Measurements from ENCODE around the gene GSTA1. TPM values are rescaled to one million over a fixed set of nuclear protein-coding genes. Genes with fewer than 3 reads are reported as not detected.
"Not testable (repeated sequence)": the region's sequence is repeated elsewhere in the genome, so short reads cannot be mapped to it uniquely, and the experiment has no call there.

Gene GSTA1
- total and polyA plus RNA-seq, 2 experiments from 2014 or later = 0.67 TPM; not detected in 1

DNA sequence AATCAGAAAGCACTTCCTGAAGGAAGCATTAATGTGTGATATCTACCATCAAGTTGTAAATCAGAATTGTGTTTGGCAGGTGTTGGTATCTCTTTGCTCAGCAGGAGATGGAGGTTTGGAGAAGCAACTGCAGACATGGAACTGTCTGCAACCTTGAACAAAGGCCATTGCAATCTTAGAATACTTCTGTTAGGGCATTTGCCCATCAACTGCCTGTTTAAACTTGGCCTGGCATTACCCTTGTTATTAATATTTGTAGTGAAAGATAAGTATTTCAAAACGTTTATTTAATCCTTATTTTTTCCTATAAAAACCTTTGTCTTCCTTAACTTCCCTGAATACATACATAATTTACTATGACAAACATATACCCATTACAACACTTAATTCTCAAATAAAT lies 22.9 kb upstream of the GSTA1 start:
- TF ChIP-seq, protein P1, sequence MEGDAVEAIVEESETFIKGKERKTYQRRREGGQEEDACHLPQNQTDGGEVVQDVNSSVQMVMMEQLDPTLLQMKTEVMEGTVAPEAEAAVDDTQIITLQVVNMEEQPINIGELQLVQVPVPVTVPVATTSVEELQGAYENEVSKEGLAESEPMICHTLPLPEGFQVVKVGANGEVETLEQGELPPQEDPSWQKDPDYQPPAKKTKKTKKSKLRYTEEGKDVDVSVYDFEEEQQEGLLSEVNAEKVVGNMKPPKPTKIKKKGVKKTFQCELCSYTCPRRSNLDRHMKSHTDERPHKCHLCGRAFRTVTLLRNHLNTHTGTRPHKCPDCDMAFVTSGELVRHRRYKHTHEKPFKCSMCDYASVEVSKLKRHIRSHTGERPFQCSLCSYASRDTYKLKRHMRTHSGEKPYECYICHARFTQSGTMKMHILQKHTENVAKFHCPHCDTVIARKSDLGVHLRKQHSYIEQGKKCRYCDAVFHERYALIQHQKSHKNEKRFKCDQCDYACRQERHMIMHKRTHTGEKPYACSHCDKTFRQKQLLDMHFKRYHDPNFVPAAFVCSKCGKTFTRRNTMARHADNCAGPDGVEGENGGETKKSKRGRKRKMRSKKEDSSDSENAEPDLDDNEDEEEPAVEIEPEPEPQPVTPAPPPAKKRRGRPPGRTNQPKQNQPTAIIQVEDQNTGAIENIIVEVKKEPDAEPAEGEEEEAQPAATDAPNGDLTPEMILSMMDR (IDR thresholded peaks at IDR 0.05; ENCODE audit: low read depth, low read length) = no peak
- H3K4me3 ChIP-seq = no peak overlapping the region
- no peaks in the 10 kb centered on the region for H3K9me3 ChIP-seq (ENCODE audit: low read depth)
- H3K27me3 ChIP-seq = no peaks in the 10 kb centered on the region
- no peaks in the 10 kb centered on the region for H3K36me3 ChIP-seq
- no peaks in the 10 kb centered on the region for H3K4me1 ChIP-seq (ENCODE audit: low read depth)
- no peak overlapping the region for H3K27ac ChIP-seq
- no peak for DNase-seq (ENCODE audit: low read depth in 1 of 2, low spot score in 1 of 2)

DNA sequence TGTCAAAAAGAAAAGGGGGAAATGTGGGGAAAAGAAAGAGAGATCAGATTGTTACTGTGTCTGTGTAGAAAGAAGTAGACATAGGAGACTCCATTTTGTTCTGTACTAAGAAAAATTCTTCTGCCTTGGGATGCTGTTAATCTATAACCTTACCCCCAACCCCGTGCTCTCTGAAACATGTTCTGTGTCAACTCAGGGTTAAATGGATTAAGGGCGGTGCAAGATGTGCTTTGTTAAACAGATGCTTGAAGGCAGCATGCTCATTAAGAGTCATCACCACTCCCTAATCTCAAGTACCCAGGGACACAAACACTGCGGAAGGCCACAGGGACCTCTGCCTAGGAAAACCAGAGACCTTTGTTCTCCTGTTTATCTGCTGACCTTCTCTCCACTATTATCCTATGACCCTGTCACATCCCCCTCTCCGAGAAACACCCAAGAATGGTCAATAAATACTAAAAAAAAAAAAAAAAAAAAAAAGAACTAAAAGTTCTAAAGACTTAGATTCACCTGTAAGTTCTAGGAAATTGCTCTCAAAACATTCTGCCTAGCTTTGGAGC lies 22.4 kb upstream of the GSTA1 start:
- not testable (repeated sequence) for H3K4me3 ChIP-seq; H3K4me1 ChIP-seq (ENCODE audit: low read depth); DNase-seq (ENCODE audit: low read depth in 1 of 2, low spot score in 1 of 2); H3K27ac ChIP-seq; H3K36me3 ChIP-seq; H3K9me3 ChIP-seq (ENCODE audit: low read depth); H3K27me3 ChIP-seq

DNA sequence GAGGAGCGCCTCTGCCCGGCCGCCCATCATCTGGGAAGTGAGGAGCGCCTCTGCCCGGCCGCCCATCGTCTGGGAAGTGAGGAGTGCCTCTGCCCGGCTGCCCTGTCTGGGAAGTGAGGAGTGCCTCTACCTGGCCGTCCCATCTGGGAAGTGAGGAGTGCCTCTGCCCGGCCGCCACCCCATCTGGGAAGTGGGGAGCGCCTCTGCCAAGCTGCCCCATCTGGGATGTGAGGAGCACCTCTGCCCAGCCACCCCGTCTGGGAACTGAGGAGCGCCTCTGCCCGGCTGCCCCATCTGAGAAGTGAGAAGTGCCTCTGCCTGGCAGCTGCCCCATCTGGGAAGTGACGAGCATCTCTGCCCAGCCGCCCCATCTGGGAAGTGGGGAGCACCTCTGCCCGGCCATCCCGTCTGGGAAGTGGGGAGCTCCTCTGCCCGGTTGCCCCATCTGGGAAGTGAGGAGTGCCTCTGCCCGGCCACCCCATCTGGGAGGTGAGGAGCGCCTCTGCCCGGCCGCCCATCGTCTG lies 21.7 kb upstream of the GSTA1 start:
- not testable (repeated sequence) for H3K4me1 ChIP-seq (ENCODE audit: low read depth); H3K36me3 ChIP-seq; DNase-seq (ENCODE audit: low read depth in 1 of 2, low spot score in 1 of 2)

DNA sequence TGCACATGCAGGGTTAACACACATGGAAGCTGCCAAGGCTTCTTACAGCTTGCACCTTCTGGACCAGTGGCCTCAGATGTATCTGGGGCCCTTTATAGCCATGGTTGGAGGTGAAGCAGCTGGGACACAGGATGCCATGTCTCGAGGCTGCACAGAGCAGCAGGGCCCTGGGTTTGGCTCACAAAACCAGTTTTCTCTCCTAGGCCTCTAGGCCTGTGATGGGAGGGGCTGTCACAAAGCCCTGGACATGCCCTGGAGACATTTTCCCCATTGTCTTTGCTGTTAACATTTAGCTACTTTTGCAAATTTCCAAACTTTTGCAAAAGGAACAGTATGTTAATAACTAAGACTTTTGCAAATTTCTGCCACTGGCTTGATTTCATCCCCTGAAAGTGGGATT lies 18.2 kb upstream of the GSTA1 start:
- H3K36me3 ChIP-seq = no peaks in the 10 kb centered on the region
- no peak overlapping the region for H3K27ac ChIP-seq
- TF ChIP-seq, protein P1 (IDR thresholded peaks at IDR 0.05; ENCODE audit: low read depth, low read length) = no peak
- no peaks in the 10 kb centered on the region for H3K9me3 ChIP-seq (ENCODE audit: low read depth)
- no peaks in the 10 kb centered on the region for H3K4me1 ChIP-seq (ENCODE audit: low read depth)
- no peak overlapping the region for H3K4me3 ChIP-seq
- no peaks in the 10 kb centered on the region for H3K27me3 ChIP-seq
- no peak for DNase-seq (ENCODE audit: low read depth in 1 of 2, low spot score in 1 of 2)

More for the DNA sequence above, 21.7 kb upstream of the GSTA1 start:
- H3K27me3 ChIP-seq; H3K4me3 ChIP-seq; H3K9me3 ChIP-seq (ENCODE audit: low read depth); H3K27ac ChIP-seq: not testable (repeated sequence)

DNA sequence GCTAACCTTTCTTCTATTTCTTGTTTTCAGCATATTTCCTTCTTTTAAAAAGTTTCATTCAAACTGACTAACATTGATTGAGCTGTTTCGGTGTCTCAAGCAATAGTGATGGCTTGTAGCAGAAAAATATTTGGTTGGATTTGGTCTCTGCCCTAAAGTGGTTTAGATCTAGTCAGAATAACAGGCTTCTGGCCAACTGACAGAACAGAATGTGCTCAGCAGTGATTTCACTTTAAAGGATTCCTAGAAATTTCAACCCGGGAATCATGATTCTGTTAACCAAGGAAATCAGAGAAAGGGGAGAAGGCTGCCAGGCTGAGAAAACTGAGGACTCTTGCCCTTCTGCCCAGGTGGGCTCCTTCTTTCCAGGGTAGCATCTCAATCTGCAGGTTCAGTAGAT lies 16.6 kb upstream of the GSTA1 start:
- Histone ChIP-seq H3K27me3 (no peaks in the 10 kb centered on the region), H3K4me3 (no peak overlapping the region), H3K4me1 (ENCODE audit: low read depth) (no peaks in the 10 kb centered on the region), H3K36me3 (no peaks in the 10 kb centered on the region), H3K9me3 (ENCODE audit: low read depth) (no peaks in the 10 kb centered on the region), H3K27ac (no peak overlapping the region)
- DNase-seq (ENCODE audit: low read depth in 1 of 2, low spot score in 1 of 2) = peak in 1 of 2 donors; percentile 45
- TF ChIP-seq, protein P1 (IDR thresholded peaks at IDR 0.05; ENCODE audit: low read depth, low read length) = no peak

DNA sequence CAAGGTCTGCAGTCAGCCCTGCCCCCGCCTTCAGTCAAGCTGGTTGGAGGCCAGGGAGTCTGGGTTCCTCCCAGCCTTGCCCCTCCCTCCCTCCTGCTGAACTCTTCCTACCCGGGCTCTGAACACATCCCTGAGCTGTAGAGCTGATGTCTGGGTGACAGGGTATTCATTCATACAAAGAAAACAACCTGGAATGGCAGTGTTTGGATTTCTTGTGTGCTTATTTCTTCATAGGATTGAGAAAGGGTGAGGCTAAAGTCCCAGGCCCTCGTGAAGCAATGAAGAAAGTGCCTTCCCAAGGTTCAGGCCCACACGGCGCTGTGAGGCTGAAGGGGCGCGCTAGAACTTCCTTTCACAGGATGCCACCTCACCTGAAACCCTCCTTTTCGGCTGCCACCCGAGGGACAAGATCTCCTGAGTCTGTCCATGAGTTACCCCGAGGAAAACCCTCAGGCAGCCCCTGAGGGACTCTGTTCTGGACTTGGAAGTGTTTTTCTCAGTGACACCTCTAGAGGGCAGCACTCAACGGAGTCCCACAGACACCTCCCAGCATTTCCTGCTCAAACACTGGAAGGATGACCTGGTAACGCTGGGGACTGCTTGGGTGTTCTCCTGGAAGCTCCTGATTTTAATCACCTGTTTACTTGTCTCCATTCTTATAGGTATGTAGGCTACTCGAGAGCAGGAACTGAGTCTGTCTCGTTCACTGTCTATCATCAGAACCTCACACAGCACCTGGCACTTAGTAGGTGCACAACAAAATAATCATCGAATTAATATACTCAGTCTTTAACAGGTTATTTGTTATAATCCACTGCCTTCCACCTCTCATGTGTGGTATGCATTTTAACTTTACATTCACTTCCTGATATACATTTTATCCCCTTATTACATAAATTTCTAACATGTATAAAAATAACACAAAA lies 11.8 kb upstream of the GSTA1 start:
- H3K9me3 ChIP-seq (ENCODE audit: low read depth) = no peaks in the 10 kb centered on the region
- no peaks in the 10 kb centered on the region for H3K27me3 ChIP-seq
- DNase-seq (ENCODE audit: low read depth in 1 of 2, low spot score in 1 of 2) = peak; percentile 37 to 63
- H3K36me3 ChIP-seq = no peaks in the 10 kb centered on the region
- TF ChIP-seq, protein P1 (IDR thresholded peaks at IDR 0.05; ENCODE audit: low read depth, low read length) = peak; percentile 81
- no peak overlapping the region for H3K4me3 ChIP-seq
- no peak overlapping the region for H3K27ac ChIP-seq
- no peaks in the 10 kb centered on the region for H3K4me1 ChIP-seq (ENCODE audit: low read depth)

DNA sequence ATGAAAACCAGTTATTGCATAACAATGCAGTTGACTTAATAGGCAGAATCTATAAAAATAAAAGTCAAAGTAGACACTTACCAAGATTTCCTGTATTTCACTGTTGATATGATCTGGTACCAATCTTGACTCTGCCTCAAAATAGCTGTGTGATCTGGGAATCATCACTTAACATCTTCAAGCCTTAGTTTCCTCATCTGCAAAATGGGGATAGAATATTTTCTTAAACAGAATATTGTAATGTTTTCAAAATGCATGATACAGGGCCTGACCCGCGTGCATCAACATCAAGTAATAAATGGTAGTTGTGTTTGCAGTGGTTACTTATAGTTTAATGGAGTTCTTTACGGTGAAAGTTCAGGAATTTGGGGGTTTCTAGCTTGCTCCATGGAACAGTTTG lies 10.9 kb upstream of the GSTA1 start:
- not testable (repeated sequence) for H3K36me3 ChIP-seq; H3K4me1 ChIP-seq (ENCODE audit: low read depth); H3K4me3 ChIP-seq; DNase-seq (ENCODE audit: low read depth in 1 of 2, low spot score in 1 of 2); H3K27ac ChIP-seq; H3K27me3 ChIP-seq; H3K9me3 ChIP-seq (ENCODE audit: low read depth)

DNA sequence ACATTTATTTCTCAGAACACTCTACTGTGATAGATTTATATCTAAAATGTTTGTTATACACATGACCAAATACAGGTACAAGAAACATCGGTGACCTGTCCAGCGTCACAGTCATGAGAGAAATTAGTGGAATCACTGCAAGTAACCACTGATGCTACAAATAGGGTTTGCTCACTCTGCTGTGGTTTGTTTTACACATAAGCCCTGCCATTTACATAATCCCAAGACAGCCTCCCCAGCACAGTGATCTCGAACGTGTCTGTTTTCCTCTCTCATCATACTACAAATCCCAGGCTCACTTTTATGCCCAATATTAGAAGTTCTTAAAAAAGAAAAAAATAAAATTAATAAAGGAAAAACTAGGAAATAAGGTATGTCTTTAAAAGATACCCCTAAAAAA lies 6.2 kb upstream of the GSTA1 start:
- not testable (repeated sequence) for H3K4me3 ChIP-seq; H3K9me3 ChIP-seq (ENCODE audit: low read depth); H3K36me3 ChIP-seq

More for the DNA sequence above, 6.2 kb upstream of the GSTA1 start:
- not testable (repeated sequence) for H3K27ac ChIP-seq; H3K4me1 ChIP-seq (ENCODE audit: low read depth); DNase-seq (ENCODE audit: low read depth in 1 of 2, low spot score in 1 of 2); H3K27me3 ChIP-seq

Measured in cardiac muscle cell (in vitro differentiated cells and primary cell).